ENCODE results near the gene ZFPL1.

GRCh38 chr11:65089621-65090020 is 5.6 kb downstream of the ZFPL1 start:
- TF ChIP-seq SUPT20H (IDR thresholded peaks at IDR 0.05; ENCODE audit: borderline replicate concordance, control insufficient read depth, low read depth, low read length) (no peak), EZH2 (IDR thresholded peaks at IDR 0.05; ENCODE audit: borderline replicate concordance, control insufficient read depth, low read depth, low read length) (no peak), RAD21 (IDR thresholded peaks at IDR 0.05; ENCODE audit: insufficient read depth, low read depth, low read length) (no peak), TAF1 (IDR thresholded peaks at IDR 0.05; ENCODE audit: borderline replicate concordance, low read depth, low read length) (no peak), SP1 (IDR thresholded peaks at IDR 0.05; ENCODE audit: low read depth, low read length) (no peak), ZBTB4 (CRISPR knock-in tag; IDR thresholded peaks at IDR 0.05) (no peak), NRF1 (conservative IDR thresholded peaks at IDR 0.05; ENCODE audit: low read depth, low read length) (no peak), CTCF (IDR thresholded peaks at IDR 0.05 in 2 of 3, conservative IDR thresholded peaks at IDR 0.05 in 1 of 3; ENCODE audit: control insufficient read depth in 2 of 3, extremely low read depth in 1 of 3, insufficient read depth in 1 of 3, low read depth in 3 of 3, low read length in 3 of 3) (no peak)

All from GM12878 (cell line).